PFSK-1 (cell line): Measurements from ENCODE around the gene CAPNS2.

Experiments
- POLR2AphosphoS5 ChIP-seq: IDR thresholded peaks from 2 replicates; pipeline ENCODE4 v1.6.1; 2012; ENCODE audit warnings: low read depth, mild to moderate bottlenecking, control low read depth, low read length, moderate library complexity
- TAF1 ChIP-seq: IDR thresholded peaks from 2 replicates; pipeline ENCODE4 v1.6.1; 2012; ENCODE audit warnings: low read length, control low read depth, borderline replicate concordance; ENCODE audit not compliant: insufficient read depth
- TF ChIP-seq, protein P1 (sequence below), 2 experiments: IDR thresholded peaks; 2 replicates each; pipeline versions ENCODE4 v1.6.1 to v1.8.0; 2011 to 2012; ENCODE audit warnings: low read depth in 2 of 2, low read length in 2 of 2, control low read depth in 1 of 2, inconsistent platforms in 1 of 2, mild to moderate bottlenecking in 1 of 2, moderate library complexity in 1 of 2; ENCODE audit not compliant: insufficient read depth in 1 of 2

DNA sequence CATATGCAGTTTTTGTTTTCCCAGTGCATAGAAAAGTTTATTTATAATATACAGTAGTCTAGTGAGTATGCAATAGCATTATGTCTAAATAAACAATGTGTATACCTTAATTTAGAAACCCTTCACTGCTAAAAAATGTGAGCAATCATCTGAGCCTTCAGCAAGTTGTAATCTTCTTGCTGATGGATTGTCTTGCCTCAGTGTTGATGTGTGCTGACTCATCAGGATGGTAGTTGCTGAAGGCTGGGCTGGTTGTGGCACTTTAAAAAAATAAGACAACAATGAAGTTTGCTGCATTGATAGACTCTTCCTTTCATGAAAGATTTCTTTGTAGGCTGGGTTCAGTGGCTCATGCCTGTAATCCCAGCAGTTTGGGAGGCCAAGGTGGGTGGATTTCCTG lies 13.9 kb upstream of the CAPNS2 start:
- TF ChIP-seq TAF1 (no peak), POLR2AphosphoS5 (no peak)
- TF ChIP-seq, protein P1, sequence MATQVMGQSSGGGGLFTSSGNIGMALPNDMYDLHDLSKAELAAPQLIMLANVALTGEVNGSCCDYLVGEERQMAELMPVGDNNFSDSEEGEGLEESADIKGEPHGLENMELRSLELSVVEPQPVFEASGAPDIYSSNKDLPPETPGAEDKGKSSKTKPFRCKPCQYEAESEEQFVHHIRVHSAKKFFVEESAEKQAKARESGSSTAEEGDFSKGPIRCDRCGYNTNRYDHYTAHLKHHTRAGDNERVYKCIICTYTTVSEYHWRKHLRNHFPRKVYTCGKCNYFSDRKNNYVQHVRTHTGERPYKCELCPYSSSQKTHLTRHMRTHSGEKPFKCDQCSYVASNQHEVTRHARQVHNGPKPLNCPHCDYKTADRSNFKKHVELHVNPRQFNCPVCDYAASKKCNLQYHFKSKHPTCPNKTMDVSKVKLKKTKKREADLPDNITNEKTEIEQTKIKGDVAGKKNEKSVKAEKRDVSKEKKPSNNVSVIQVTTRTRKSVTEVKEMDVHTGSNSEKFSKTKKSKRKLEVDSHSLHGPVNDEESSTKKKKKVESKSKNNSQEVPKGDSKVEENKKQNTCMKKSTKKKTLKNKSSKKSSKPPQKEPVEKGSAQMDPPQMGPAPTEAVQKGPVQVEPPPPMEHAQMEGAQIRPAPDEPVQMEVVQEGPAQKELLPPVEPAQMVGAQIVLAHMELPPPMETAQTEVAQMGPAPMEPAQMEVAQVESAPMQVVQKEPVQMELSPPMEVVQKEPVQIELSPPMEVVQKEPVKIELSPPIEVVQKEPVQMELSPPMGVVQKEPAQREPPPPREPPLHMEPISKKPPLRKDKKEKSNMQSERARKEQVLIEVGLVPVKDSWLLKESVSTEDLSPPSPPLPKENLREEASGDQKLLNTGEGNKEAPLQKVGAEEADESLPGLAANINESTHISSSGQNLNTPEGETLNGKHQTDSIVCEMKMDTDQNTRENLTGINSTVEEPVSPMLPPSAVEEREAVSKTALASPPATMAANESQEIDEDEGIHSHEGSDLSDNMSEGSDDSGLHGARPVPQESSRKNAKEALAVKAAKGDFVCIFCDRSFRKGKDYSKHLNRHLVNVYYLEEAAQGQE (IDR thresholded peaks at IDR 0.05; ENCODE audit: insufficient read depth in 1 of 2, low read depth in 2 of 2, low read length in 2 of 2): no peak
